Astrocyte (in vitro differentiated cells and primary cell): ENCODE data around the gene NPIPA1.
"Not testable (repeated sequence)": the region's sequence is repeated elsewhere in the genome, so short reads cannot be mapped to it uniquely, and the experiment has no call there.

Experiments used
- EZH2 ChIP-seq: IDR thresholded peaks from 2 replicates; pipeline ENCODE4 v1.6.1; 2012; ENCODE audit warnings: mild to moderate bottlenecking, low read length, inconsistent platforms; ENCODE audit not compliant: insufficient read depth
- TF ChIP-seq, protein P1 (sequence below): IDR thresholded peaks from 2 replicates; pipeline ENCODE4 v1.5.1; 2011; ENCODE audit warnings: low read depth, mild to moderate bottlenecking, inconsistent platforms, low read length, moderate library complexity; ENCODE audit not compliant: insufficient read depth

- not testable (repeated sequence) for TF ChIP-seq EZH2
- TF ChIP-seq, protein P1, sequence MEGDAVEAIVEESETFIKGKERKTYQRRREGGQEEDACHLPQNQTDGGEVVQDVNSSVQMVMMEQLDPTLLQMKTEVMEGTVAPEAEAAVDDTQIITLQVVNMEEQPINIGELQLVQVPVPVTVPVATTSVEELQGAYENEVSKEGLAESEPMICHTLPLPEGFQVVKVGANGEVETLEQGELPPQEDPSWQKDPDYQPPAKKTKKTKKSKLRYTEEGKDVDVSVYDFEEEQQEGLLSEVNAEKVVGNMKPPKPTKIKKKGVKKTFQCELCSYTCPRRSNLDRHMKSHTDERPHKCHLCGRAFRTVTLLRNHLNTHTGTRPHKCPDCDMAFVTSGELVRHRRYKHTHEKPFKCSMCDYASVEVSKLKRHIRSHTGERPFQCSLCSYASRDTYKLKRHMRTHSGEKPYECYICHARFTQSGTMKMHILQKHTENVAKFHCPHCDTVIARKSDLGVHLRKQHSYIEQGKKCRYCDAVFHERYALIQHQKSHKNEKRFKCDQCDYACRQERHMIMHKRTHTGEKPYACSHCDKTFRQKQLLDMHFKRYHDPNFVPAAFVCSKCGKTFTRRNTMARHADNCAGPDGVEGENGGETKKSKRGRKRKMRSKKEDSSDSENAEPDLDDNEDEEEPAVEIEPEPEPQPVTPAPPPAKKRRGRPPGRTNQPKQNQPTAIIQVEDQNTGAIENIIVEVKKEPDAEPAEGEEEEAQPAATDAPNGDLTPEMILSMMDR: not testable (repeated sequence)
Observed at GRCh38 chr16:14974331-14974655, 37.0 kb downstream of the NPIPA1 start.
